ENCODE results near the gene FAM83E.
"Not testable (repeated sequence)": the region's sequence is repeated elsewhere in the genome, so short reads cannot be mapped to it uniquely, and the experiment has no call there.

The FAM83E gene

DNA sequence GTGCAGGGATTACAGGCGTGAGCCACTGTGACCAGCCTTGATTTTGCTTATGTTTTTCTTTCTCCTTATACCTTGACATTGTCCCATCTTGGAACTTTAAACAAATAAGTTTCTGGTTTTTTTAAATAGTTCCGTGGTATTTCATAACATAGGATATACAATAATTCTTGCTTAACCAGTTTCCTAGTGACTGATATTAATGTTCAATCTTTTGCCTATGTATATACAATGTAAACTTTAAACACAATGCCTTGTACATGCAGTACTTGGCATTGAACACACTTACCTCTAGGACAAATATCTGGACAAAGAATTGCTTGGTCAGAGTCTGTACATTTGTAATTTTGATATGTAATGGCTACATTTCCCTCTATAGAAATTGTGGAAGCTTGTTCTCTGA lies 32.7 kb downstream of the FAM83E start:
- no peak overlapping the region for H2AFZ ChIP-seq (ENCODE audit: low read depth)
- no peaks in the 10 kb centered on the region for H3K36me3 ChIP-seq (ENCODE audit: insufficient read depth)
- no peak overlapping the region for H3K27ac ChIP-seq
- H3K4me1 ChIP-seq (ENCODE audit: low read depth, poor library complexity, severe bottlenecking): peaks cover 3% of the 10 kb centered on the region
- TF ChIP-seq, protein P1, sequence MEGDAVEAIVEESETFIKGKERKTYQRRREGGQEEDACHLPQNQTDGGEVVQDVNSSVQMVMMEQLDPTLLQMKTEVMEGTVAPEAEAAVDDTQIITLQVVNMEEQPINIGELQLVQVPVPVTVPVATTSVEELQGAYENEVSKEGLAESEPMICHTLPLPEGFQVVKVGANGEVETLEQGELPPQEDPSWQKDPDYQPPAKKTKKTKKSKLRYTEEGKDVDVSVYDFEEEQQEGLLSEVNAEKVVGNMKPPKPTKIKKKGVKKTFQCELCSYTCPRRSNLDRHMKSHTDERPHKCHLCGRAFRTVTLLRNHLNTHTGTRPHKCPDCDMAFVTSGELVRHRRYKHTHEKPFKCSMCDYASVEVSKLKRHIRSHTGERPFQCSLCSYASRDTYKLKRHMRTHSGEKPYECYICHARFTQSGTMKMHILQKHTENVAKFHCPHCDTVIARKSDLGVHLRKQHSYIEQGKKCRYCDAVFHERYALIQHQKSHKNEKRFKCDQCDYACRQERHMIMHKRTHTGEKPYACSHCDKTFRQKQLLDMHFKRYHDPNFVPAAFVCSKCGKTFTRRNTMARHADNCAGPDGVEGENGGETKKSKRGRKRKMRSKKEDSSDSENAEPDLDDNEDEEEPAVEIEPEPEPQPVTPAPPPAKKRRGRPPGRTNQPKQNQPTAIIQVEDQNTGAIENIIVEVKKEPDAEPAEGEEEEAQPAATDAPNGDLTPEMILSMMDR (conservative IDR thresholded peaks at IDR 0.05; ENCODE audit: low read depth, low read length): no peak
- no peak overlapping the region for H3K4me3 ChIP-seq (IDR thresholded peaks at IDR 0.05; ENCODE audit: insufficient read depth, low read depth, low read length)
- H3K9ac ChIP-seq: no peak overlapping the region
- no peaks in the 10 kb centered on the region for H4K20me1 ChIP-seq (ENCODE audit: insufficient read depth)
- H3K4me2 ChIP-seq: no peak overlapping the region
- no peaks in the 10 kb centered on the region for H3K79me2 ChIP-seq (ENCODE audit: insufficient read depth, low read depth)
- H3K27me3 ChIP-seq (ENCODE audit: insufficient read depth, low read depth): peaks cover 85% of the 10 kb centered on the region; the same call in 1 of the 2 replicates

DNA sequence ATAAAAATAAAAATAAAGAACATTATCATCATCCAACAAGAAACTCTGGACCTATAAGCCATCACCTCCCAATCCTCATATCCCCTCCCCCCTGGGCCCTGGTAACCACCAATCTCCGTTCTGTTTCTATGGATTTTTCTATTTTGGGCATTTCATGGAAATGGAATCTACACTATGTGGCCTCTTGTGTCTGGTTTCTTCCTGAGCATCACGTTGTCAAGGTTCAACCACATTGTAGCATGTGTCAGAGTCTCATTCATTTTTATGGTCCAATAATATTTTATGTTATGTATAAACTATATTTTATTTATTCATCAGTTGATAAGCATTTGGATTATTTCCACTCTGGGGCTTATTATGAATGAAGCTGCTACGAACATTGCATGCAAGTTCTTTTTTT lies 36.0 kb downstream of the FAM83E start:
- H3K4me2 ChIP-seq: no peak overlapping the region
- peaks cover under 1% of the 10 kb centered on the region for H3K4me1 ChIP-seq (ENCODE audit: low read depth, poor library complexity, severe bottlenecking)
- H3K9ac ChIP-seq: no peak overlapping the region
- no peak overlapping the region for H3K4me3 ChIP-seq (IDR thresholded peaks at IDR 0.05; ENCODE audit: insufficient read depth, low read depth, low read length)
- no peaks in the 10 kb centered on the region for H3K36me3 ChIP-seq (ENCODE audit: insufficient read depth)
- no peaks in the 10 kb centered on the region for H4K20me1 ChIP-seq (ENCODE audit: insufficient read depth)
- H3K27ac ChIP-seq: no peak overlapping the region
- TF ChIP-seq, protein P1 (conservative IDR thresholded peaks at IDR 0.05; ENCODE audit: low read depth, low read length): no peak
- H2AFZ ChIP-seq (ENCODE audit: low read depth): no peak overlapping the region
- H3K27me3 ChIP-seq (ENCODE audit: insufficient read depth, low read depth): peaks cover 70% of the 10 kb centered on the region
- no peaks in the 10 kb centered on the region for H3K79me2 ChIP-seq (ENCODE audit: insufficient read depth, low read depth)

DNA sequence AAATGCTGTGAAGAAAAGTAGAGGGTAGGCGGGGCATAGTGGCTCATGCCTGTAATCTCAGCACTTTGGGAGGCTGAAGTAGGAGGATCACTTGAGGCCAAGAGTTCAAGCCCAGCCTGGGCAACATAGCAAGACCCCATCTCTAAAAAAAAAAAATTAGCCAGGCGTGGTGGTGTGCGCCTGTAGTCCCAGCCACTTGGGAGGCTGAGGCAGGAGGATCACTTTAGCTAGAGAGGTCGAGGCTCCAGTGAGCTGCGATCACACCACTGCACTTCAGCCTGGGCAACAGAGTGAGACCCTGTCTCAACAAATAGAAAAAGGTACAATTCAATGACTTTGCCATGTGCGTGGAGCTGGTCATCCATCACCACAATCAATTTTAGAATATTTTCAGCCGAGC lies 37.0 kb downstream of the FAM83E start:
- H3K27ac ChIP-seq; H4K20me1 ChIP-seq (ENCODE audit: insufficient read depth); H3K9ac ChIP-seq; H2AFZ ChIP-seq (ENCODE audit: low read depth); H3K4me3 ChIP-seq (IDR thresholded peaks at IDR 0.05; ENCODE audit: insufficient read depth, low read depth, low read length); H3K36me3 ChIP-seq (ENCODE audit: insufficient read depth); H3K79me2 ChIP-seq (ENCODE audit: insufficient read depth, low read depth); H3K4me2 ChIP-seq; H3K4me1 ChIP-seq (ENCODE audit: low read depth, poor library complexity, severe bottlenecking): not testable (repeated sequence)
- peaks cover 60% of the 10 kb centered on the region for H3K27me3 ChIP-seq (ENCODE audit: insufficient read depth, low read depth)

DNA sequence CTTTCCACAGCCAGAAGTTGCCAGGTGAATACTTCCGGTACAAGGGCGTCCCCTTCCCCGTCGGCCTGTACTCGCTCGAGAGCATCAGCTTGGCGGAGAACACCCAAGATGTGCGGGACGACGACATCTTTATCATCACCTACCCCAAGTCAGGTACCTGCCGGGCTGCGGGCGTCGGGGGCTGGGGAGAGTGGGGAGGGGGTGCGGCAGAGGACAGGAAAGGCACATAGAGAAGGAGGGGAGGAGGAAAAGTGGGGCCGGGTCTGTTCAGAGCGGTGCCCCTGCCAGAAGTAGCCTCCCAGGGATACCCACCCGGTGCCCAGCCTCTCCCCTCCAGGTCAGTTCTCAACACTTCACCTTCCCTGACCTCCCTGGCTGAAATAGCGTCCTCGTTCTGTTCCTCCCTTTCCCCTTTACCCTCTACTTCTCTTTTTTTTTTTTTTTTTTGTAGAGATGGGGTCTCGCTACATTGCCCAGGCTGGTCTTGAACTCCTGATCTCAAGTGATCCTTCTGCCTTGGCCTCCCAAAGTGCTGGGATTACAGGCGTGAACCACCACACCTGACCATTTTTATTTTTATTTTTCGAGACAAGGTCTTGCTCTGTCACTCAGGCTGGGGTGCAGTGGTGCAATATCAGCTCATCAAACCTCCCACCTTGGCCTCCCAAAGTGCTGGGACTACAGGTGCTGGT lies 38.8 kb downstream of the FAM83E start:
- Histone ChIP-seq H3K4me2 (no peak overlapping the region), H3K36me3 (ENCODE audit: insufficient read depth) (no peaks in the 10 kb centered on the region), H3K9ac (no peak overlapping the region), H3K27me3 (ENCODE audit: insufficient read depth, low read depth) (peaks cover 45% of the 10 kb centered on the region), H3K79me2 (ENCODE audit: insufficient read depth, low read depth) (no peaks in the 10 kb centered on the region), H3K4me3 (IDR thresholded peaks at IDR 0.05; ENCODE audit: insufficient read depth, low read depth, low read length) (no peak overlapping the region), H3K4me1 (ENCODE audit: low read depth, poor library complexity, severe bottlenecking) (no peaks in the 10 kb centered on the region), H4K20me1 (ENCODE audit: insufficient read depth) (no peaks in the 10 kb centered on the region), H2AFZ (ENCODE audit: low read depth) (no peak overlapping the region), H3K27ac (no peak overlapping the region)
- TF ChIP-seq, protein P1 (conservative IDR thresholded peaks at IDR 0.05; ENCODE audit: low read depth, low read length): no peak

DNA sequence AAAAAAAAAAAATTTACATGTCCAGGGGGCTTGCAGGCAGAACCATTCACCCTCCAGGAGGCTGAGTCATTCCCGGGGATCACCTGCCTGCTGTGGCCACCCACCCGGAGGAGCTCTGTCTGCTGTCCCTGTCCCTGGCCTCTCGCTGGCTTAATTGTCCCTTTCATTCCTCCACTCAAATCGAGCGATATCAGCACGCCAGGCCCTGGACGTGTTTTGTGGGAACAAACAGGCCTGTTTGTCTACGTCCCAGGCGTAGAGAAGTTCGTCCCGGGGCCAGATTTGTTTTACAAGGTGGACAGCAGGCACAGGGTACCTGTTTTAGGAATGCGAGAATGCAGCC lies 41.7 kb downstream of the FAM83E start:
- no peak overlapping the region for H3K4me3 ChIP-seq (IDR thresholded peaks at IDR 0.05; ENCODE audit: insufficient read depth, low read depth, low read length)
- H3K9ac ChIP-seq: no peak overlapping the region
- H2AFZ ChIP-seq (ENCODE audit: low read depth): no peak overlapping the region
- H3K4me2 ChIP-seq: no peak overlapping the region
- H3K79me2 ChIP-seq (ENCODE audit: insufficient read depth, low read depth): no peaks in the 10 kb centered on the region
- no peaks in the 10 kb centered on the region for H3K36me3 ChIP-seq (ENCODE audit: insufficient read depth)
- H3K27me3 ChIP-seq (ENCODE audit: insufficient read depth, low read depth): peaks cover 42% of the 10 kb centered on the region
- H4K20me1 ChIP-seq (ENCODE audit: insufficient read depth): no peaks in the 10 kb centered on the region
- H3K4me1 ChIP-seq (ENCODE audit: low read depth, poor library complexity, severe bottlenecking): no peaks in the 10 kb centered on the region
- H3K27ac ChIP-seq: no peak overlapping the region
- TF ChIP-seq, protein P1 (conservative IDR thresholded peaks at IDR 0.05; ENCODE audit: low read depth, low read length): no peak
